ENCODE results near the gene PKD1L1. TPM values are rescaled to one million over a fixed set of nuclear protein-coding genes. Genes with fewer than 3 reads are reported as not detected.
"Not testable (repeated sequence)": the region's sequence is repeated elsewhere in the genome, so short reads cannot be mapped to it uniquely, and the experiment has no call there.

The PKD1L1 gene
- total RNA-seq, 1 donor, result under 0.01 TPM

GRCh38 chr7:47779341-47779771 lies 168.9 kb downstream of the PKD1L1 start:
- no peak for DNase-seq (ENCODE audit: low read depth in 2 of 3, low spot score in 2 of 3)

- no peak for DNase-seq (ENCODE audit: low read depth in 2 of 3, low spot score in 2 of 3)
Measured at GRCh38 chr7:47778153-47778661, 170.1 kb downstream of the PKD1L1 start.

GRCh38 chr7:47777531-47778152 lies 170.6 kb downstream of the PKD1L1 start:
- DNase-seq (ENCODE audit: low read depth in 2 of 3, low spot score in 2 of 3), result no peak

GRCh38 chr7:47776335-47776734 lies 171.9 kb downstream of the PKD1L1 start:
- DNase-seq (ENCODE audit: low read depth in 2 of 3, low spot score in 2 of 3), result no peak

- DNase-seq (ENCODE audit: low read depth in 2 of 3, low spot score in 2 of 3), result no peak
Measured at GRCh38 chr7:47775238-47775637, 173.0 kb downstream of the PKD1L1 start.

- no peak for DNase-seq (ENCODE audit: low read depth in 2 of 3, low spot score in 2 of 3)
Measured at GRCh38 chr7:47772492-47772891, 175.8 kb downstream of the PKD1L1 start.

GRCh38 chr7:47771990-47772360 lies 176.3 kb downstream of the PKD1L1 start:
- no peak for DNase-seq (ENCODE audit: low read depth in 2 of 3, low spot score in 2 of 3)

- no peak for DNase-seq (ENCODE audit: low read depth in 2 of 3, low spot score in 2 of 3)
Measured at GRCh38 chr7:47771336-47771989, 176.8 kb downstream of the PKD1L1 start.

- no peak for DNase-seq (ENCODE audit: low read depth in 2 of 3, low spot score in 2 of 3)
Measured at GRCh38 chr7:47766126-47766525, 182.1 kb downstream of the PKD1L1 start.

GRCh38 chr7:47765373-47765979 lies 182.8 kb downstream of the PKD1L1 start:
- DNase-seq (ENCODE audit: low read depth in 2 of 3, low spot score in 2 of 3), result no peak

- DNase-seq (ENCODE audit: low read depth in 2 of 3, low spot score in 2 of 3), result no peak
Measured at GRCh38 chr7:47764746-47765145, 183.5 kb downstream of the PKD1L1 start.

- DNase-seq (ENCODE audit: low read depth in 2 of 3, low spot score in 2 of 3), result no peak
Measured at GRCh38 chr7:47763063-47763974, 184.9 kb downstream of the PKD1L1 start.

GRCh38 chr7:47762746-47763062 lies 185.6 kb downstream of the PKD1L1 start:
- no peak for DNase-seq (ENCODE audit: low read depth in 2 of 3, low spot score in 2 of 3)

- DNase-seq (ENCODE audit: low read depth in 2 of 3, low spot score in 2 of 3), result no peak
Measured at GRCh38 chr7:47762207-47762606, 186.1 kb downstream of the PKD1L1 start.

- peak in 1 of 3 donors; percentile 36 for DNase-seq (ENCODE audit: low read depth in 2 of 3, low spot score in 2 of 3)
Measured at GRCh38 chr7:47759056-47759706, 189.1 kb downstream of the PKD1L1 start.

- no peak for DNase-seq (ENCODE audit: low read depth in 2 of 3, low spot score in 2 of 3)
Measured at GRCh38 chr7:47758546-47758945, 189.7 kb downstream of the PKD1L1 start.

- DNase-seq (ENCODE audit: low read depth in 2 of 3, low spot score in 2 of 3), result no peak
Measured at GRCh38 chr7:47757921-47758411, 190.3 kb downstream of the PKD1L1 start.

GRCh38 chr7:47756636-47757035 lies 191.6 kb downstream of the PKD1L1 start:
- no peak for DNase-seq (ENCODE audit: low read depth in 2 of 3, low spot score in 2 of 3)

- no peak for DNase-seq (ENCODE audit: low read depth in 2 of 3, low spot score in 2 of 3)
Measured at GRCh38 chr7:47755248-47755647, 193.0 kb downstream of the PKD1L1 start.

- DNase-seq (ENCODE audit: low read depth in 2 of 3, low spot score in 2 of 3), result not testable (repeated sequence)
Measured at GRCh38 chr7:47751724-47752123, 196.5 kb downstream of the PKD1L1 start.
